MCF 10A (cell line): Measurements from ENCODE around the gene PCSK5. TPM values are rescaled to one million over a fixed set of nuclear protein-coding genes. Genes with fewer than 3 reads are reported as not detected.

Experiments
- BruUV-seq: library from RNA; stranded (reverse); fragments of 400-500 nt; replicated peaks from 2 replicates; lab custom pipeline; 2021; lab: Mats Ljungman, UMichigan
- CTCF ChIA-PET: fragments of 300-600 bp; sonication (Branson Sonifier 250); formaldehyde crosslinking; extraction: SDS; loops from one replicate; lab custom pipeline; 2021; ENCODE audit warnings: antibody characterized with exemption, inconsistent platforms; lab: Yijun Ruan, JAX
- POLR2A ChIA-PET: fragments of 300-600, 350-650 bp; sonication (Branson Sonifier 250); formaldehyde crosslinking; extraction: SDS; loops from one replicate; lab custom pipeline; 2020; ENCODE audit warnings: antibody characterized with exemption, inconsistent platforms; lab: Yijun Ruan, JAX
- DNase-seq: peaks from one replicate; pipeline ENCODE4 v3.0.0-alpha.2; 2018; ENCODE audit not compliant: unreplicated experiment
- H3K27ac Mint-ChIP-seq: one replicate; pipeline ENCODE4 v1.8.0; 2022; ENCODE audit warnings: mild to moderate bottlenecking, low read depth, mixed read lengths; ENCODE audit not compliant: unreplicated experiment
- H3K27me3 Mint-ChIP-seq: one replicate; pipeline ENCODE4 v1.8.0; 2022; ENCODE audit warnings: mixed read lengths; ENCODE audit not compliant: insufficient read depth, unreplicated experiment
- H3K36me3 Mint-ChIP-seq: one replicate; pipeline ENCODE4 v1.8.0; 2022; ENCODE audit warnings: mild to moderate bottlenecking, moderate library complexity, mixed read lengths; ENCODE audit not compliant: insufficient read depth, unreplicated experiment
- H3K4me1 Mint-ChIP-seq: one replicate; pipeline ENCODE4 v1.8.0; 2022; ENCODE audit warnings: mixed read lengths; ENCODE audit not compliant: insufficient read depth, unreplicated experiment
- H3K4me3 Mint-ChIP-seq: one replicate; pipeline ENCODE4 v1.8.0; 2022; ENCODE audit warnings: mild to moderate bottlenecking, moderate library complexity, mixed read lengths; ENCODE audit not compliant: unreplicated experiment
- H3K9me3 Mint-ChIP-seq: one replicate; pipeline ENCODE4 v1.8.0; 2022; ENCODE audit warnings: mixed read lengths; ENCODE audit not compliant: unreplicated experiment
- intact Hi-C: fragments of 100-400 bp; cut with micrococcal nuclease; formaldehyde crosslinking; loops from 2 replicates; pipeline ENCODE4 v1.14.1; 2022
- total RNA-seq: library from RNA; stranded (reverse); gene quantifications from 2 replicates; pipeline ENCODE4 v1.2.3, GENCODE V29; 2022
- TF ChIP-seq, protein P1 (sequence below): fragments of 200-600 bp; IDR thresholded peaks from one replicate; pipeline ENCODE4 v1.8.0; 2022; ENCODE audit warnings: antibody characterized with exemption, mild to moderate bottlenecking; ENCODE audit not compliant: unreplicated experiment

Gene PCSK5
- total RNA-seq, 1 experiment from 2014 or later = not detected

DNA sequence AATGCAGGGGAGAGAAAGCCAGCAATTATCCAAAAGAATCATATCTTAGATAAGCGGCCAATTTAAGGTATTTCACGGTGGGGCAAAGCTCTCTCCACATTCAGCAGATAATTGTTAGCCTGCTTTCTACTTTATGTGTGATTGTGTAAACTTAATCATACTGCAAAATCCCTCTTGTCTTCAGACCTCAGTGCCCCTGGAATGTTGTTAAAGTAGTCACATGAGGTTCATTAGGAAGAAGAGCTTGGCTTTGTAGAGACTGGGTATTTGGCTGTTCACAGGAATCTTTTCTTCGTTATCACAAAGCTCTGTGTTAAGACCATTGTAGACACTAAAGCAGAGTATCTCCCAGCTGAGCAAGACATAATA, 376.8 kb downstream of the PCSK5 start:
- CTCF ChIA-PET = interaction anchor here (0.7 to 1.8 kb wide), 2 partner anchors 11 to 24 kb away, joined by 3 to 4 read pairs; no protein-coding TSS in a partner anchor
- Mint-ChIP-seq H3K4me3 (no peak overlapping the region), H3K36me3 (no peaks in the 10 kb centered on the region), H3K27me3 (no peaks in the 10 kb centered on the region), H3K4me1 (no peaks in the 10 kb centered on the region), H3K27ac (no peak overlapping the region), H3K9me3 (no peaks in the 10 kb centered on the region)
- POLR2A ChIA-PET = interaction anchor here (0.6 kb wide), 1 partner anchor 48 kb away, joined by 4 read pairs; no protein-coding TSS in a partner anchor
- intact Hi-C loops = no loop called here
- no TSS peak for BruUV-seq
- TF ChIP-seq, protein P1, sequence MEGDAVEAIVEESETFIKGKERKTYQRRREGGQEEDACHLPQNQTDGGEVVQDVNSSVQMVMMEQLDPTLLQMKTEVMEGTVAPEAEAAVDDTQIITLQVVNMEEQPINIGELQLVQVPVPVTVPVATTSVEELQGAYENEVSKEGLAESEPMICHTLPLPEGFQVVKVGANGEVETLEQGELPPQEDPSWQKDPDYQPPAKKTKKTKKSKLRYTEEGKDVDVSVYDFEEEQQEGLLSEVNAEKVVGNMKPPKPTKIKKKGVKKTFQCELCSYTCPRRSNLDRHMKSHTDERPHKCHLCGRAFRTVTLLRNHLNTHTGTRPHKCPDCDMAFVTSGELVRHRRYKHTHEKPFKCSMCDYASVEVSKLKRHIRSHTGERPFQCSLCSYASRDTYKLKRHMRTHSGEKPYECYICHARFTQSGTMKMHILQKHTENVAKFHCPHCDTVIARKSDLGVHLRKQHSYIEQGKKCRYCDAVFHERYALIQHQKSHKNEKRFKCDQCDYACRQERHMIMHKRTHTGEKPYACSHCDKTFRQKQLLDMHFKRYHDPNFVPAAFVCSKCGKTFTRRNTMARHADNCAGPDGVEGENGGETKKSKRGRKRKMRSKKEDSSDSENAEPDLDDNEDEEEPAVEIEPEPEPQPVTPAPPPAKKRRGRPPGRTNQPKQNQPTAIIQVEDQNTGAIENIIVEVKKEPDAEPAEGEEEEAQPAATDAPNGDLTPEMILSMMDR = no peak
- no peak for DNase-seq

DNA sequence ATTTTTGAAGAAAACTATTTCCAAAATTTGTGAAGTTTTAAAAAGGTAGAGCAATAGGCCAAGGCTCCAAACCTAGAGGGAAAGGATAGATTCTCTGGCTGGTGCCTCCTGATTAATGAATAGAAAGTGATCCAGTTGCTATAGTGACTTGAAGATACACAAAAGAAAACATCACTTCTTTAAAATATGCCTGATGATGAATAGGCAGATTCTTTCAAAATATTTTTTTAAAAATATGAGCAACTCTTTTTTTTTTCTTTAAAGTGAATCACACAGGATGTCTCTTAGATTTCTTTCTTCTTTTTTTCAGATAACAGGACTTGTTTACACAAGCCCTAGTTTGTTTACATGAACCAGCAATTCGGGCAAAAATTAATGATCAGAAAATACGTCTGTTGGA, 379.3 kb downstream of the PCSK5 start:
- no TSS peak for BruUV-seq

DNA sequence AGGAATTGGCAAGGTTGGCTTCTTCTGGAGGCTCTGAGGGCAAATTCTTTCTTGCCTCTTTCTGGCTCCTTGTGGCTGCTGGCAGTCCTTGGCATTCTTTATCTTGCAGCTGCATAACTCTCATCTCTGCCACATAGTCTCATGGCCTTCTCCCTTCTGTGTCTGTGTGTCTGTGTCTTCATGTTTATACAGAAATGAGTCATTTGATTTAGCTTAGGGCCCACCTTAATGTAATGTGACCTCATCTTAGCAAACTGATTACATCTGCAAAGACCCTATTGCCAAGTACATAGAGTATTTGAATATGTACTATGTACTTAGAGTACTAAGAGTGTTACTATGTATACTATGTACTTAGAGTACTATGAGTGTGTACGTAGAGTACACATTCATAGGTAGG, 381.3 kb downstream of the PCSK5 start:
- BruUV-seq = no TSS peak

More for the DNA sequence above, 379.3 kb downstream of the PCSK5 start:
- CTCF ChIA-PET = no interaction called here
- intact Hi-C loops = no loop called here
- H3K4me1 Mint-ChIP-seq = no peaks in the 10 kb centered on the region
- TF ChIP-seq, protein P1 = no peak
- H3K27me3 Mint-ChIP-seq = no peaks in the 10 kb centered on the region
- POLR2A ChIA-PET = no interaction called here
- no peak overlapping the region for H3K27ac Mint-ChIP-seq
- H3K36me3 Mint-ChIP-seq = no peaks in the 10 kb centered on the region
- DNase-seq = no peak
- no peak overlapping the region for H3K4me3 Mint-ChIP-seq
- H3K9me3 Mint-ChIP-seq = peaks cover 8% of the 10 kb centered on the region

DNA sequence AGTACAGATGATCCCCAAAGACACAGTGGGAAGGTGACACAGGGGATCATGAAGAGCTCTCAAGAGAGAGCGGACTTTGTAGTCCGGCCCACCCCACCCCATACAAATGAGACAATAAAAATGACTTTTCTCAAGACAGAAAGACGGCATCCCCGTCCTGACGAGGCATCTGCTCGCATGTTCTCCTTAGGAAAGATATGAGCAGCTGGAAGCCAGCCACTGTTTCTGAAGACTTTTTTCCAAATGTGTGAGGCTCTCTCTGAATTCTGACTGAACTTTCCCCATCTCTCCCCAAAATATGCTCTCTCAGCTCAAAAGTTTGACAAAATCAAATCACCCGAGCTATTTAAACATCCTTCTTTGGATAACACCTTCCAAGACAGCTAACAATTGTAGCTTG, 398.6 kb downstream of the PCSK5 start:
- ChIA-PET CTCF (interaction anchor here (0.7 to 6.4 kb wide), 4 partner anchors 9 to 1169 kb away, joined by 3 to 57 read pairs (median 4); no protein-coding TSS in a partner anchor), POLR2A (no interaction called here)
- intact Hi-C loops = no loop called here
- no peak for DNase-seq
- Mint-ChIP-seq H3K36me3 (no peaks in the 10 kb centered on the region), H3K27me3 (no peaks in the 10 kb centered on the region), H3K27ac (no peak overlapping the region), H3K4me3 (no peak overlapping the region), H3K4me1 (no peaks in the 10 kb centered on the region), H3K9me3 (no peaks in the 10 kb centered on the region)
- BruUV-seq = no TSS peak
- TF ChIP-seq, protein P1 = no peak

More for the DNA sequence above, 381.3 kb downstream of the PCSK5 start:
- Mint-ChIP-seq H3K27ac (no peak overlapping the region), H3K36me3 (no peaks in the 10 kb centered on the region), H3K27me3 (no peaks in the 10 kb centered on the region), H3K9me3 (peaks cover 14% of the 10 kb centered on the region), H3K4me1 (no peaks in the 10 kb centered on the region), H3K4me3 (no peak overlapping the region)
- TF ChIP-seq, protein P1 = no peak
- CTCF ChIA-PET = interaction anchor here (0.6 to 1.1 kb wide), 2 partner anchors 30 to 468 kb away, joined by 3 to 5 read pairs; no protein-coding TSS in a partner anchor
- POLR2A ChIA-PET = no interaction called here
- intact Hi-C loops = no loop called here
- no peak for DNase-seq
